Amygdala (tissue), 56 donors: ENCODE results near the gene TRMT61A.

Source experiments
- DNase-seq, 56 donors: peaks; one replicate each; lab custom pipeline; 2025; lab: John Stamatoyannopoulos, UW

TRMT61A gene

DNA sequence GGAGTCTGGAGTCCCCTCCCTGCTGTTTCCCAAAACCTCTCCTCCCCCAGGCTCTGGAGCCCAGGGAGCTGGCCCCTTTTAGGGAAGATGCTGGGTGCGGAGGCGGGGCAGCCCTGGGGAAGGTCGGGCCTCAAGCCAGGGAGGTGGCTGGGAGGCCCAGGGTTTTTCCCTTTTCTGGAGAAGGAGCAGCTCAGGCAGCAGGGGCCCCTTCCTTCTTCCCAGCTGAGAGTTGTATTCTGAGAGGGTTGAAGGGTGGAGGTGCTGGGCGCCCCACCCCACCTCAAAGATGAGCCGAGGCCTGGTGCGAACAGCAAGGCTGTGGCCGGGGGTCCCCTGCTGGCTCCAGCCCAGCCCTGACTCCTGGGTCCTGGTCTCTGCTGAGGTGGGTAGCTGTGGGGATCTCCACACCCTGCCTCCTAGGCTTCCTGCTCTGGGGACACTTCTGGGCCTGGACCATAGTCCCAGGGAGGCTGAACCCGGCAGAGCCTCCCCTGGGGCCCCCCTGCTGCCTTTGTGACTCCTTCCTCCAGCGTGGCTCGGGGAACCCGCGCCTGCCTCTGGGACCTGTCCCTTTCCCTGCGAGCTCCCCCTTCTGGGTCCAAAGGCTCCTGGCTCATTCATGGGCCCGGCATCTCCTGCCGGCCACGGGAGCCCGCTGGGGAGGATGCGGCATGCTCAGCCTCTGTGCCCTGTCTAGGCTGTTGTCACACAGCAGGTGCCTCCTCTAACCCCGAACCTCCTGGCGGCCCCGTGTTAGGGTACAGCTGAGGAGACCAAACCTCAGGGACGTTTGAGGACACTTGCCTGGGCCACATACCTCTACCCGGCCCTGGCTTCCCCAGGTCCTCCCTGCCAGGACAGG lies 4.4 kb downstream of the TRMT61A start:
- no peak for DNase-seq

DNA sequence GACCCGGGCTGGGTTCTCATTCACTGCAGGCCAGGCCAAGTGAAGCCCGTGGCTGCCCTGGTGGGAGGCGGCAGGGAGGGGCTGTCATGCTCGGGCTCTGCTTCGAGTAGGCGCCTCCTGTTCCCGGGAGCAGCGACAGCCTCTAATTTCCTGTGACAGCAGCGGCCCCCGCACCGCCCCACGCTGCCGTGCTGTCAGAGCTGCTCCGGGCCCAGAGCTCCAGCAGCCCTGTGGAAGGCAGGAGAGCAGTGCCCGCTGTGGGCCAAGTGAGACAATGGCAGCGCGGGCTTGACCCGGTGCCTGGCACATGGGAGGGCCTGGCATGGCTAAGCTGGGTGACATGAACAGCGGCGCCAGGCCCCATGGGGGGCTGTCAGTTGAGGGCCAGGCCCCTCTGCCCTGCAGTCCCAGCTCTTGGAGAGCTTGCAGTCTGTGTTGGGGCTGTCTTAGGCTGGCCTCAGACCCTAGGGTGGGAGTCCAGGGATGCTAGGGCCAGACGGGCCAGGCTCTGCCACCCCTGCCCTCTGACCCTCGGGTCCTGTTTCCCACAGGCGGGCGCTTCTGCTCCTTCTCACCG lies 5.1 kb downstream of the TRMT61A start:
- peak in 20 of 56 donors; percentile 30 to 75 (median 57) for DNase-seq

DNA sequence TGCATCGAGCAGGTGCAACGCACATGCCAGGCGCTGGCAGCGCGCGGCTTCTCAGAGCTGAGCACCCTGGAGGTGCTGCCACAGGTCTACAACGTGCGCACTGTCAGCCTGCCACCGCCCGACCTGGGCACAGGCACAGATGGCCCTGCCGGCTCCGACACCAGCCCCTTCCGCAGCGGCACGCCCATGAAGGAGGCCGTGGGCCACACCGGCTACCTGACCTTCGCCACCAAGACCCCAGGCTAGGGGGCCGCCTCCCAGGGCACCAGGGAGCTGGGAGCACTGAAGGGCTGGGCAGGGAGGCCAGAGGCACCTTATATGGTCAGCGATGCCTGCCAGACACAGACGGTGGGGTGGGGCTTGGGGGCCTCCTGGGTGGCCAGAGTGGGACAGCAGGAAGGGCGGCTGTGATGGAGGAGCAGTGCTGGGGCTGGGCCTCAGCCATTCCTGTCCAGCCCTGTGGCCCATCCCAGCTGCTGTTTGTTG lies 5.6 kb downstream of the TRMT61A start:
- no peak for DNase-seq

DNA sequence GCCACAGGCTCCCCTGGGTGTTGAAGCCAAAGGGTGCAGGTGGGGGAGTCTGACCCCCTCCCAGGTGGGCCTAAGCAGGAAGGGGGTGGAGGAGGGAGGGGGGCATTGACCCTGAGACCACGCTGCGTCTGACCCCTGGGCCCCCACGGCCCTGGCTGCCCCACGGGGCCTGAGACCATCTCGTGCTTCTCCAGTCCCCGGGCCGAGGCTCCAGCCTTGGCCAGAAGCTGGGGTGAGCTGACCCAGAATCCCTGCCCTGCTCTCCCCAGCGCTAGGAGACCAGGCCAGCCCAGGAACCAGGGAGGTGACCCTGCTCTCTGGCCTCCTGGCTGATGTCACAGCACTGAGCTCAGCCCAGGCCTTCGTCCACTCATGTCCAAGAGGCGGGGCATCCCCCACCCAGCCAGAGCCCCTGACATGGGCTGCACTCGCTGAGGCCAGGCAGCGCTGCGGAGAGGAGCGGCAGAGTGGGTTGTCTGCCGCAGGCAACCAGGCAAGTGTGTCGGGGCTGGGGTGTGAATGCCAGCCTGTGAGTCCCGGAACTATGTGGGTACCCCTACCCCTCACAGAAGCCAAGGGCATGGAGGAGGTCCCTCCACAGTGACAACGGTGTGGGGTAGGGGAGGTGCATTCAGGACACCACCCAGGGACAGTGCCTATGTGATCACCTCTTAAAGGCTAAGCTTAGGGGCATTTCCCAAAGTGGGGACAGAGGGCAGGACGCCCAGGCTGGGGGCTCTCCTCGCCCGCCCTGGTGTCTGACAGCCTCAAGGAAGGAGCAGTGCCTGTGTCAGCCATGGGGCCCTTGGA lies 6.3 kb downstream of the TRMT61A start:
- no peak for DNase-seq

DNA sequence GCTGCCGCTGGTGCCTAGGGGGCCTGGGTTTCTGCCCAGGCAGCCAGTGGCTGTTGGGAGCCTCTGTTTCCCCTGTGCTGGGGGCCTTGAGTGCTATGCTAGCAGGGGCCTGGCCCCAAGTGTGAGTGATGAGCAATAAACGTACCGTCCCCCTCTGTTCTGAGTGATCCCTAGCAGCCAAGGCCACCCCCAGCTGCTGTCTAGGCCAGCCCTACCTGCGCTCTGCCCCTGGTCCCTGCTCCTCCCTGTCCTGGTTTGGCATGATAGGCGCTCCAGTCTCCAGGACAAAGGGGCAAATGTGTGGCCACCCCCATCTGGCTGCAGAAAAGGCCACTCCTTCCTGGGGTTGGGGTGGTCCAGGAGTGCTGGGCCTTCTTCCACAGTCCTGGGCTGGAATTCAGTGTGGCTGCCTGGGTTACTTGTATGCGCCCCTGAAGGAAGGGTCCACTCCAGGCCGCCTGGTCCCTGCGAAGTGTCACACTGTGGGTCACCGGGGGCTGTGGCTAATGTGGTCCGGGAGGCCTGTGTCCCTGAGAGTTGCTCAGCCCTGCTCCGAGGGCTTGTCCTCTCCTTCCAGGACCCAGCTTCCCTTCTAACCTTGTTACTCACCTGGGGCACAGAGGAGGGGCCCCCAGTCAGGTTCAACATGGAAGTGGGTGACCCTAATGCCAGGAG lies 7.0 kb downstream of the TRMT61A start:
- DNase-seq = no peak

DNA sequence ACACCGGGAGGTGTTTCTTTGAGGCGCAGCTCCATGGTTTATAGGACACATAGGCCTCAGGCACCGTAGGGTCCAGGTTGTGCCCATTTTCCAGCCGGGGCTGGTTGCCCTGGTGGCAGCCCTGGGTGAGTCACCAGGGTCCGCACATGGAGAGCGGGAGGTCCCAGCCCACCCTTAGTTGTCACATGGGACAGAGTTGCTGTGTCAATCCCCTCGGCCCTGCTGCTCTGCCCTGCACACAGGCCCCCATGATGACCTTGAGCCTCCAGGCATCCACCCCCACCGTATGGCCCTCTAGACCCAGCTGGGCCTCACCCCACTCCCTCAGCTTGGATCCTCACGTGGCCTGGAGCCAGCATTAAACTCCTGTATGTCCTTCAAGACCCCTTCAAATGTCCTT lies 7.7 kb downstream of the TRMT61A start:
- no peak for DNase-seq

DNA sequence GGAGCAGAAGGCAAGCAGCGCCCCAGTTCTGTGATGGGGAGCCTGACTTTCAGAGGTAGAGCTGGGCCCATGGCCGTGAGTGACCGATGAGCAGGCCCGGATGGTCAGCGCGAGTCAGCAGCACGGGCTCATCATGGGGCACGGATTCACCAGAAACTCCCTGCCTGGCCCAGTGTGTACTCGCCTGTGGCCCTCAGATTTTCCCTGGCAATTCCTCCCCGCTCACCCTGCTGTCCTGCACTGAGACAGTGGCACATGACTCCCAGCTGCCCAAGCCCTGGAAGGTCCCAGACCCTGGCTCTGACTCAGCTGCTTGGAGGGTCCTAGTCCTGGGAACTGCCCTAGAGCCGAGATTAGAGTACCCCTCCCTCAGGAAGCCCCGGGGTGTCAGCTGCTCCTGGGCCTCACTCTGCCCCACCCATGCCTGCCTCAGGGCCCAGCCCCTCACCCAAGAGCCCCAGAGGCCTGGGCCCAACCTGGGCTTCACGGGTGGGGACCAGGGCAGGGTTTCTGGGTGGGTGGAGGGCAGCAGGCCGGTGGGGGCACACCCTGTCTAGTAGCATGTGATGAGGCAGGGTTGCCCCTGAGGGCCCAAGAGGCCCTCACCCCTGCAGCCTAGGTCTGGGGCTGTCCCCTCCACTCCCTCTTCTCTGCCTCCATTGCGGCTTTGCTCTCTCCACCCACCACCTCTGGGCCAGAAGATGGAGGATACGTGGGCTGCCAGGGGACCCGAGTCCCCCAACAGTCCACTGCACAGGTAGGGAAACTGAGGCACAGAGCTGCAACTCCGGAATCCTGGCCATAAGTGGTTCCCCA lies 8.4 kb downstream of the TRMT61A start:
- DNase-seq = no peak

DNA sequence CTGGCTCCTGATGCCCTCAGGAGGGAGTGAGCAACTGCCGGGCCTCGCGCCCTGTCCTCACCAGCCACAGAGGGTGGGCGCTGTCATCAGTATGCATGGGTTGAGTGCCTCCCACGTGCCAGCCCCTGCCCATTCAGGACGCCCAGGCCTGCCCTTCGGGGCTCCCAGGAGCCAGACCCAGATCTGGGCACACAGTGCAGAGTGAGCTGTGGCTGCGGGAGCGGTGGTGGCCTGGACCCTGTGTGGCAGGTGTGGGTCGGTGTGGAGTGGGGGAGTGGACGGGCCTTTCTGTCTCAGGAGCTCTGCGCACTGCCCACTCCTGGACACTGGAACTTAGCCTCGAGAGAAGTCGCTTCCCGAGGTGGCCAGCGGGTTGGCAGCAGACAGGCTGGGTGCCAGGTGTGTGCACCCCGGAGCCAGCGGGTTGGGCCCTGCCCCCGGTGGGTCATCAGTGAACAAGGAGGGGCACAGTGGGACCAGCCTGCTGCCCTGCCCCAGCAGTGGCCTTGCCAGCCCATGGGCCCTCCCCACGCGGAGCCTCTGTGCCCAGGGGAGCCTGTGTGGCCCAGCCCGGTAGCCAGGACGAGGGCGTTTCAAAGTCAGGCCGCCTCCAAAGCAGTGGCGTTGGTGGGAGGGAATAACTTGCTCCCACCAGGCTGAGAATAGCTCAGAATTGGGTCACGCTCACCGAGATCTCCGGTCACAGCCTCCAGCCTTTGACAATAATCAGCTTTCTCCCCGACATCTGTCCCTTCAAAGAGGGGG lies 9.5 kb downstream of the TRMT61A start:
- peak in 10 of 56 donors; percentile 23 to 65 (median 53) for DNase-seq

DNA sequence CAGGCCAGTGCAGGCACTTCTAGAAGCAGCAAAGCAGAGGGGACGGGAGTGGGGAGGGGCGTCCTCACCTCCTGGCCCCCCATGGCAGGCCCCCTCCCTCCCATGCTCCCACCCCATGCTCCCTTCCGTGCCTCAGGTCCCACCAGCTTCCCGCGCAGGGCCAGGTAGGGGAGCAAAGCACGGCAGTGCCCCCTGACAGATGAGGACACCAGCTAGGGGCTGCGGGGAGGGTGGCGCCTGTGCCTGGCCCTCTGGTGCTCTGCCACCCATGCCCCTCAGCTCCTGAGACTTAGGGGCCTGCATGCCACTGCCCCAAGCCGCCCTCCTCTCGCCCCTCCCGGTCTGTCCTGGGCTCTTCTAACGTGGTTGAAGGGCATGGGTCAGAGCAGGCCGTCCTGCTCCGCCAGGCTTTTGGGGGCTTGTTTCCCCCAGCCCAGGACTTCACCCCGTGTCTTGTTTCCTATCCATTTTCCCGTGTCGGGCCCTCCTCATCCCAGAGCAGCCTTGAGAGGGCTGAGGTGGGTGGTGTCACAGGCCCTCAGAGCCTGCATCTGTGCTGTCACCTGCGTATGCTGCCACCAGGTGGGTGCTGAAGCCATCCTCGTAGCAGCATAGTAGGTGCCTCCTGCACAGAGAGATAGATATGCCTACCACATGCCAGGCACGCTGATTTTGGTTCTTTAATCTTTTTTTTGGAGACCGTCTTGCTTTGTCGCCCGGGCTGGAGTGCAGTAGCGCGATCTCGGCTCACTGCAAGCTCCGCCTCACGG lies 10.2 kb downstream of the TRMT61A start:
- no peak for DNase-seq

DNA sequence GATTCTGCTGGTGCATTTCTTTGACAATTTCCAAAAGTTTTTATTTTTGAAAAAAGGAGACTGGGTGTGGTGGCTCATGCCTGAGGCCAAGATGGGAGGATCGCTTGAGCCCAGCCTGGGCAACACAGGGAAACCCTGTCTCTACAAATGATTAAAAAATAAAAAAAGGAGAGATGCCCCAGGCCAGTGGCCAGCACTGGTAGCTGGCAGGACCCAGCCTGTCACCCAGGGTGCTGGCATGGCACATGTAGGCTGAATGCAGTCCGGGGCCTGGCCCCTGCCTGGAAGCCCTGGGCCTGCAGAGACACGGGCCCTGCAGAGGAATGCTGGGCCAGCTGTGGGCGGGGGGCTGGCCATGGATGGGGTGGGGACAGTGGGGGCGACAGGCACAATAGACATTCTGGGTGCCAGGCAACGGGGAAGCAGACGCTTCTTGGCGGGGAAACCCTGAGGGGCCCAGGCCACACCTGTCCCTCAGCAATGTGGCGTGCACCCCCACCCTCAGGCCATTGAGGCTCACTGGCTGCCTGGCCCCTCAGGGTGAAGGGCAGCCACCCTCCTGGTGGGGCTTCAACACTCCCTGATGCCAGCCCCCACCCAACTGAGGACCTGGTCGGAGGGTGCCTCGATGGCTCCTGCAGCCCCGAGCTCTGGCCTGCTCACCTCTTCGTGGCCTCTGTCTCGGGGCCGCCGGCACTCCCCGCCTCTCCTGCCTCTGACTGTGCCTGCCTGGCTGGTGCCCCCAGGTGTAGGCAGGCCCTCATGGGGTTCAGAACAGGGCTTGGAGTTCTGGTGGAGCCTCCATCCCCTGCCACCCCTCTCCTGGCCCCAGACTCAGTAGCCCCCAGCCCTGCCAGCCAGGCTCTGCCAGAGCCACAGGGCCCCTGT lies 12.1 kb downstream of the TRMT61A start:
- DNase-seq = peak in 3 of 56 donors; percentile 26 to 53 (median 33)

DNA sequence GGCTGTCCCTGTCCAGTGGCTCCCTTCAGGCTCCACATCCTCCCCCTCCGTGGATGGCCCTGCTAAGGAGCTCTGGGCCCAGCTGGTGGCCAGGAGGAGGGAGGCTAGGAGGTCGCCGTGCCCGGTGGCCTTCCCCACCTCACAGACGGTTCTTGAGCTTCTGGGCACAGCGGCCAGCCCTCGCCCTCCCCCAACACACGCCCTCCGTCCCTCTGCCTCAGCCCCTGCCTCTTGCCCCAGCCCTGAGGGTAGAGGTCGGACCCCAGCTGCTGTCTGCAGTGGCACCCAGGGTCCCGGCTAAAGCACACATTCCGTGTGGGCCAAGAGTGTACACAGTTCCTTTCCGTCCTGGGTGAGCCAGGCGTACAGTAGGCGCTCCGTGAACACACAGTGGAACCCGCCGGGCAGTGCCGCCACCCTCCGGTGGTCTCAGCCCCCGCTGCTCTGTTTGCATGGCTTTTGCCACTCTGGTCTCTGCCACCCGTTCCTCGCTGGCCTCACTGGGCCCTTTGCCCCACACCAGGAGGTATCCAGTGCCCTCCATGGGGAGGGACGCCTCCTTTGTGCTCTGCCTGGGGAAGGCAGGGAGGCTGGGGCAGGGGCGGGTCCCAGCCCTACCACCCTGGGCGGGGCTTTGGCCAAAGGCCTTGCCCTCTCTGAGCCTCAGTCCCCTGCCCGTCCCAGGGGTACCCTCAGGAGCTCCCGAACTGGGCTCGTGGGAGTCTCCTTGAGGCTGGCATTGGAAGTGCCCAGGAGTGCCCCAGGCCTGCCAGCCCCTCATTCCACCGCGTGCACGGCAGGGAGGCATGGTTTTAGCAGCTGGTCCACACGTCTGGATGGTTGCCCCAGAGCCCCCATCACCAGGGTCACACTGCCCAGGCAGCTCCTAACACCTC lies 13.0 kb downstream of the TRMT61A start:
- DNase-seq = peak in 7 of 56 donors; percentile 59 to 76 (median 70)

DNA sequence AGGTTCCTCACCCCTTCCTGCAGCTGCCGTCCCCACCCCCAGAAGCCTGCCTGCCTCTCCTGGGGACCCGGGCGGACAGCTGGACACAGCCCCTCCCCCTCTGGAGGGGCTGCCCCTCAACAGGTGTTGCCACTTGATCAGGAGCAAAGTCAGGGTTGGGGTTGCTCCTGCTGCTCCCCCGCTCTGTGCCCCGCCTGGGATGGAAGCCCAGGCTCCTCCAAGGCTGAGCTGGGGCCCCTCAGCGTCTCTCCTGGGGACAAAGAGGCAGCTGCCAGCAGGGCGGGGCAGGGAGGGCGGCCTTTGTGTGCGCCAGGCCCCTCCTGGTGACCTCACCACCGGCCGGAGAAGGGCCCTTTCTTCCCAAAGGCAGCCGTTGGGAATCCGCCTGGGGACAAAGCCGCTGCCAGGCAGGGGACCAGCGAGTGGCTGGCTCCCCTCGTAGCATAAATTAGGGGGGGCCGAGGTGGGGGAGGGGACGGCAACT lies 13.7 kb downstream of the TRMT61A start:
- DNase-seq = peak in 55 of 56 donors; percentile 66 to 97 (median 88)

DNA sequence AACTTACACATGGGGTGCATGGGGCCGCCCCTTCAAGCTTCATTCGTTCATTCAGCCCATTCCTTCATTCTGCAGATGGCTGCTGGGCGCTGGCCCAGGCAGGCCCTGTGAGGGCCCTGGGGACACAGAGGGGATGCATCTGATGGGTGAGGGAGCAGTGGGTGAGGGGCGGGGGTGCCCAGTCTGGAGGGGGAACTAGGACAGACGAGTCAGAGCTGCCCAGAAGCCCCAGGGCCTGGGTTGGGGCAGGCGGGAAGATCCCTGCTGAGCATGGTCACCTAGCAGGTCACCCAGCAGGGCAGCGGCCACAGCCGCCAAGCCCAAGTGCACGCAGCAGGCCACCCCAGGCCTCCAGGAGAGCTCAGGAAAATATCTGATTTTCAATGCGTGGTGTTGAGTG lies 14.1 kb downstream of the TRMT61A start:
- peak in 20 of 56 donors; percentile 66 to 87 (median 80) for DNase-seq

DNA sequence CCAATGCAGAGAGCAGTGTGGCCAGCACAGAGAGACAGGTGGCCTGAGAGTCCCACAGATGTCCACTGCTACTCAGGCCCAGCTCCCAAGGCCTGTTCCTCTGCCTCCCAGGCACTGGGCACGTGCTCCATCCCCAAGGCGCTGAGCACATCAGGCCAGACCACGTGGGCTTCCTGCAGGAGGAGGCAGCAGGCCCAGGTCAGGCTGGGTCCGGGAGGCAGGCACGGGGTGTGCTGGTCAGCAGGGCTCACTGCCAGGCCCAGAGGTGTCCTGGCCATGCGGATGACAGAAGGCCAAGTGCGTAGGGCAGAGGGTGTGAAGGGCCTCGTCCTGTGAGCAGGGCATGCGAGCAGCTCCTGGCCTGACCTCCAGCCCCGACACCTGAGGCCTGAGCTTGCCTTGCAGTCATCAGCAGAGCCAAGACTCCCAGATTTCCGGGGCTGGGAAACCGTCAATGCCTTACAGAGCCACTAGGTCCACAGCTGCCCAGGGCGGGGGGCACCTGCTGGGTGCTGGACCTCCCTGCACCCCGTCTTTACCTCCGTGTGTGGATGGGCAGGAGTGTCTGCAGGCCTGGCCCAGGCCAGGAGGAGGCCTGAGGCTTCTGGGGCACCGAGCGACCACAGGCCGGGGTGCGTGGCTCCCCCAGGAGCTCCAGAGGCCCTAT lies 14.9 kb downstream of the TRMT61A start:
- peak in 15 of 56 donors; percentile 33 to 72 (median 59) for DNase-seq
